Measurements from ENCODE around the gene RASSF5. TPM values are rescaled to one million over a fixed set of nuclear protein-coding genes. Genes with fewer than 3 reads are reported as not detected.

RASSF5 gene
- polyA plus RNA-seq, 2 of the 4 experiments (the other 2 are of a cell fraction) = 2.0 to 2.2 TPM

DNA sequence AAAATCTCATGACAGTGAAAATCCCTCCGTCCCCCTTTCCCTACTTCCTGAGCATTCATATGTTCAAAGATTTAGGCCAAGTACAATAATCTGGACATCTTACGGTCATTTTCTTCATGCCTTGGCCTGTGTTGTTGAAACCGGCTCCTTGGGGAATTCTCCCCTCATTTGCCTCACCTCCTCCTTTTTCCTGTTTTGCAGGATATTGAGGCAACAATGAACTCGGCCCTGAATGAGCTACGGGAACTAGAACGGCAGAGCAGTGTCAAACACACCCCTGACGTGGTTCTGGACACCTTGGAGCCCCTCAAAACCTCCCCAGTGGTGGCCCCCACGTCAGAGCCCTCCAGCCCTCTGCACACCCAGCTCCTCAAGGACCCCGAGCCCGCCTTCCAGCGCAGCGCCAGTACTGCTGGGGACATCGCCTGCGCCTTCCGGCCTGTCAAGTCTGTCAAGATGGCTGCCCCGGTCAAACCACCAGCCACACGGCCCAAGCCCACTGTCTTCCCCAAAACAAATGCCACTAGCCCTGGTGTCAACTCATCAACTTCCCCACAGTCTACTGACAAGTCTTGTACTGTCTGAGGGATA lies 46.4 kb upstream of the RASSF5 start (continued):
- TF ChIP-seq MYC (IDR thresholded peaks at IDR 0.05; ENCODE audit: borderline replicate concordance, low read length) = no peak
- TF ChIP-seq RNF2 (IDR thresholded peaks at IDR 0.05; ENCODE audit: borderline replicate concordance, low read depth) = no peak
- TF ChIP-seq, protein P1, sequence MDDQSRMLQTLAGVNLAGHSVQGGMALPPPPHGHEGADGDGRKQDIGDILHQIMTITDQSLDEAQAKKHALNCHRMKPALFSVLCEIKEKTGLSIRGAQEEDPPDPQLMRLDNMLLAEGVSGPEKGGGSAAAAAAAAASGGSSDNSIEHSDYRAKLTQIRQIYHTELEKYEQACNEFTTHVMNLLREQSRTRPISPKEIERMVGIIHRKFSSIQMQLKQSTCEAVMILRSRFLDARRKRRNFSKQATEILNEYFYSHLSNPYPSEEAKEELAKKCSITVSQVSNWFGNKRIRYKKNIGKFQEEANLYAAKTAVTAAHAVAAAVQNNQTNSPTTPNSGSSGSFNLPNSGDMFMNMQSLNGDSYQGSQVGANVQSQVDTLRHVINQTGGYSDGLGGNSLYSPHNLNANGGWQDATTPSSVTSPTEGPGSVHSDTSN (IDR thresholded peaks at IDR 0.05) = no peak
- TF ChIP-seq, protein P2, sequence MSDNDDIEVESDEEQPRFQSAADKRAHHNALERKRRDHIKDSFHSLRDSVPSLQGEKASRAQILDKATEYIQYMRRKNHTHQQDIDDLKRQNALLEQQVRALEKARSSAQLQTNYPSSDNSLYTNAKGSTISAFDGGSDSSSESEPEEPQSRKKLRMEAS (IDR thresholded peaks at IDR 0.05) = no peak
- no peak for TF ChIP-seq RAD21 (conservative IDR thresholded peaks at IDR 0.05 in 1 of 2, IDR thresholded peaks at IDR 0.05 in 1 of 2)
- no peak for TF ChIP-seq CHD2 (IDR thresholded peaks at IDR 0.05; ENCODE audit: low read length, partially characterized antibody)
- TF ChIP-seq ZSCAN20 (CRISPR knock-in tag; IDR thresholded peaks at IDR 0.05) = no peak

DNA sequence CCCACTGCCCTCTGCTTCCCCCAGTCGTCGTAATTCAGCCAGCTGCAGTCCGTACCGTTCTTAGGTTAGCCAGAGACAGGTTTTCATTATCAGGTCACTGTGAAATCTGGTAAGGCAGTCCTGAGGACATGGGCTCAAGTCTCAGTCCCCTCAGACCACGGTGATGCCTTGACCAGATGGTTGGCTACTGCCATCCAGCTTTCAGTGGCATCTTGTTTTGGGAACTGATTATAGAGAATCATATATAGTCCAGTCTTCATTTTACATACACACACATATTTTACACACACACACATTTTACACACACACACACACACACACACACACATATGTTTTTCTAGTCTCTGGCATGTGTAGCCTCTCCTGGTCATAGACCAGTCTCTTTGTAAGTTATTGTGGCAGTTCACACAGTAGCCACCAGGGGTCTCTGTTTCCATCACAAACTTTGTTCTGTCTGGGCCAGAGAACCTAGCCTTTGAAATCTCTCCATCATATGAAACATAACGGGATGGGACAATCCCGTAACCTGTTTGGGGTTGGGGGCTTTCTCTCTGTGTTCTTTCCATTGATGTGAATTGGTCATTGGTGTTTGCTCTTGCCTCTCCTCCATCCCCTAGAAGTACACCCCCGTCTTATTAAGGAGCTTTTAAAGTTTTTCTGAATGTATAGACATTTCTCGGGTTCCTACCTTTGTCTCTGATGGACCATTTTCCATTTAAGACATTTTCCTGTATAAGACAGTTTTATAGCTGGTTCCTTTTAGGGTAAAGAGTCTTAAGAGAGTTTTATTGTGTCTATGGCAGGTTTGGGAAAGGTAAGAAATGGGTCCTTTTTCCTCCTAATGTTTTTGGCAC lies 45.5 kb upstream of the RASSF5 start:
- 66% methylated on average over 9 of the region's 9 CpGs for WGBS (ENCODE audit: missing lambda C conversion rate)
- TF ChIP-seq RFX5 (IDR thresholded peaks at IDR 0.05) (no peak), SMC3 (IDR thresholded peaks at IDR 0.05) (peak; percentile 49; the same call in 1 of the 3 replicates), RAD21 (conservative IDR thresholded peaks at IDR 0.05 in 1 of 2, IDR thresholded peaks at IDR 0.05 in 1 of 2) (peak; percentile 45 to 58), CHD2 (IDR thresholded peaks at IDR 0.05; ENCODE audit: low read length, partially characterized antibody) (no peak)
- TF ChIP-seq, protein P3, sequence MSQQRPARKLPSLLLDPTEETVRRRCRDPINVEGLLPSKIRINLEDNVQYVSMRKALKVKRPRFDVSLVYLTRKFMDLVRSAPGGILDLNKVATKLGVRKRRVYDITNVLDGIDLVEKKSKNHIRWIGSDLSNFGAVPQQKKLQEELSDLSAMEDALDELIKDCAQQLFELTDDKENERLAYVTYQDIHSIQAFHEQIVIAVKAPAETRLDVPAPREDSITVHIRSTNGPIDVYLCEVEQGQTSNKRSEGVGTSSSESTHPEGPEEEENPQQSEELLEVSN (IDR thresholded peaks at IDR 0.05; ENCODE audit: borderline replicate concordance, low read depth) = no peak
- TF ChIP-seq, protein P4, sequence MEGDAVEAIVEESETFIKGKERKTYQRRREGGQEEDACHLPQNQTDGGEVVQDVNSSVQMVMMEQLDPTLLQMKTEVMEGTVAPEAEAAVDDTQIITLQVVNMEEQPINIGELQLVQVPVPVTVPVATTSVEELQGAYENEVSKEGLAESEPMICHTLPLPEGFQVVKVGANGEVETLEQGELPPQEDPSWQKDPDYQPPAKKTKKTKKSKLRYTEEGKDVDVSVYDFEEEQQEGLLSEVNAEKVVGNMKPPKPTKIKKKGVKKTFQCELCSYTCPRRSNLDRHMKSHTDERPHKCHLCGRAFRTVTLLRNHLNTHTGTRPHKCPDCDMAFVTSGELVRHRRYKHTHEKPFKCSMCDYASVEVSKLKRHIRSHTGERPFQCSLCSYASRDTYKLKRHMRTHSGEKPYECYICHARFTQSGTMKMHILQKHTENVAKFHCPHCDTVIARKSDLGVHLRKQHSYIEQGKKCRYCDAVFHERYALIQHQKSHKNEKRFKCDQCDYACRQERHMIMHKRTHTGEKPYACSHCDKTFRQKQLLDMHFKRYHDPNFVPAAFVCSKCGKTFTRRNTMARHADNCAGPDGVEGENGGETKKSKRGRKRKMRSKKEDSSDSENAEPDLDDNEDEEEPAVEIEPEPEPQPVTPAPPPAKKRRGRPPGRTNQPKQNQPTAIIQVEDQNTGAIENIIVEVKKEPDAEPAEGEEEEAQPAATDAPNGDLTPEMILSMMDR (IDR thresholded peaks at IDR 0.05) = peak; percentile 78
- Histone ChIP-seq H3K4me3 (no peak overlapping the region), H3K4me1 (peaks cover 12% of the 10 kb centered on the region; the same call in 2 of the 3 replicates), H3K9me3 (no peaks in the 10 kb centered on the region), H3K27ac (no peak overlapping the region), H3K4me2 (no peak overlapping the region)
- FAIRE-seq (no peak), ATAC-seq (peak; percentile 72 to 91), DNase-seq (ENCODE audit: low read depth in 1 of 2, low spot score in 1 of 2) (peak; percentile 66 to 77)
- ChIA-PET CTCF (interaction anchor here (0.7 to 6.7 kb wide), 29 partner anchors 9 to 520 kb away, joined by 3 to 73 read pairs (median 4); partner anchors contain the start of genes EIF2D and IKBKE), POLR2A (no interaction called here)

DNA sequence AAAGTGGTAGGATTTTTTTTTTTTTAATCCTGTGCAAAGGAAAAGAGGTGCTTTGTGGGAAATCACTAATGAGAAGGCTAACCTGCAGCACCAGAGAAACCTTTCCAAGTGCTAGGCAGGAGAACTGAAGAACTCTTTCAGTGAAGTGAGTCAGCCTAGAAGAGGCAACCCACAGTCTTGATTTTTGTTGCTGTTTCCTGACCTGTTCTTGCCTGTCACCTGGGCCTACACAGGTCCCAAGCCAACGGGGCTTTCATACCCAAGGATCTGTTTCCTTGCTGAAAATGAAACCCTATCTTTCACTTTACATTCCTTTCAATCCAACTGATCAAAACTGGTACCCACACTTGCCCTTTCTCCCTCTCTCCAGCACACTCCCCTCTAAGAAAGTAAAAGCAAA lies 44.2 kb upstream of the RASSF5 start:
- CTCF ChIA-PET = interaction anchor here (1.4 to 6.7 kb wide), 8 partner anchors 9 to 519 kb away, joined by 3 to 73 read pairs (median 10); partner anchors contain the start of gene IKBKE
- no peak for ATAC-seq
- TF ChIP-seq SREBF2 (IDR thresholded peaks at IDR 0.05) (no peak), CHD2 (IDR thresholded peaks at IDR 0.05; ENCODE audit: low read length, partially characterized antibody) (no peak), EHMT2 (IDR thresholded peaks at IDR 0.05; ENCODE audit: low read depth) (no peak), ZSCAN20 (CRISPR knock-in tag; IDR thresholded peaks at IDR 0.05) (no peak), PHF8 (IDR thresholded peaks at IDR 0.05; ENCODE audit: borderline replicate concordance, low read depth) (no peak), HOXB5 (CRISPR knock-in tag; IDR thresholded peaks at IDR 0.05) (no peak), CBX2 (IDR thresholded peaks at IDR 0.05; ENCODE audit: borderline replicate concordance, low read depth) (no peak), EHF (CRISPR knock-in tag; IDR thresholded peaks at IDR 0.05) (no peak)
- TF ChIP-seq, protein P1 (IDR thresholded peaks at IDR 0.05) = no peak
- TF ChIP-seq, protein P5, sequence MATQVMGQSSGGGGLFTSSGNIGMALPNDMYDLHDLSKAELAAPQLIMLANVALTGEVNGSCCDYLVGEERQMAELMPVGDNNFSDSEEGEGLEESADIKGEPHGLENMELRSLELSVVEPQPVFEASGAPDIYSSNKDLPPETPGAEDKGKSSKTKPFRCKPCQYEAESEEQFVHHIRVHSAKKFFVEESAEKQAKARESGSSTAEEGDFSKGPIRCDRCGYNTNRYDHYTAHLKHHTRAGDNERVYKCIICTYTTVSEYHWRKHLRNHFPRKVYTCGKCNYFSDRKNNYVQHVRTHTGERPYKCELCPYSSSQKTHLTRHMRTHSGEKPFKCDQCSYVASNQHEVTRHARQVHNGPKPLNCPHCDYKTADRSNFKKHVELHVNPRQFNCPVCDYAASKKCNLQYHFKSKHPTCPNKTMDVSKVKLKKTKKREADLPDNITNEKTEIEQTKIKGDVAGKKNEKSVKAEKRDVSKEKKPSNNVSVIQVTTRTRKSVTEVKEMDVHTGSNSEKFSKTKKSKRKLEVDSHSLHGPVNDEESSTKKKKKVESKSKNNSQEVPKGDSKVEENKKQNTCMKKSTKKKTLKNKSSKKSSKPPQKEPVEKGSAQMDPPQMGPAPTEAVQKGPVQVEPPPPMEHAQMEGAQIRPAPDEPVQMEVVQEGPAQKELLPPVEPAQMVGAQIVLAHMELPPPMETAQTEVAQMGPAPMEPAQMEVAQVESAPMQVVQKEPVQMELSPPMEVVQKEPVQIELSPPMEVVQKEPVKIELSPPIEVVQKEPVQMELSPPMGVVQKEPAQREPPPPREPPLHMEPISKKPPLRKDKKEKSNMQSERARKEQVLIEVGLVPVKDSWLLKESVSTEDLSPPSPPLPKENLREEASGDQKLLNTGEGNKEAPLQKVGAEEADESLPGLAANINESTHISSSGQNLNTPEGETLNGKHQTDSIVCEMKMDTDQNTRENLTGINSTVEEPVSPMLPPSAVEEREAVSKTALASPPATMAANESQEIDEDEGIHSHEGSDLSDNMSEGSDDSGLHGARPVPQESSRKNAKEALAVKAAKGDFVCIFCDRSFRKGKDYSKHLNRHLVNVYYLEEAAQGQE (IDR thresholded peaks at IDR 0.05) = no peak
- TF ChIP-seq, protein P6, sequence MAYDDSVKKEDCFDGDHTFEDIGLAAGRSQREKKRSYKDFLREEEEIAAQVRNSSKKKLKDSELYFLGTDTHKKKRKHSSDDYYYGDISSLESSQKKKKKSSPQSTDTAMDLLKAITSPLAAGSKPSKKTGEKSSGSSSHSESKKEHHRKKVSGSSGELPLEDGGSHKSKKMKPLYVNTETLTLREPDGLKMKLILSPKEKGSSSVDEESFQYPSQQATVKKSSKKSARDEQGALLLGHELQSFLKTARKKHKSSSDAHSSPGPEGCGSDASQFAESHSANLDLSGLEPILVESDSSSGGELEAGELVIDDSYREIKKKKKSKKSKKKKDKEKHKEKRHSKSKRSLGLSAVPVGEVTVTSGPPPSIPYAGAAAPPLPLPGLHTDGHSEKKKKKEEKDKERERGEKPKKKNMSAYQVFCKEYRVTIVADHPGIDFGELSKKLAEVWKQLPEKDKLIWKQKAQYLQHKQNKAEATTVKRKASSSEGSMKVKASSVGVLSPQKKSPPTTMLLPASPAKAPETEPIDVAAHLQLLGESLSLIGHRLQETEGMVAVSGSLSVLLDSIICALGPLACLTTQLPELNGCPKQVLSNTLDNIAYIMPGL (CRISPR knock-in tag; IDR thresholded peaks at IDR 0.05; ENCODE audit: borderline replicate concordance) = no peak

More for the DNA sequence above, 44.2 kb upstream of the RASSF5 start:
- H3K27ac ChIP-seq = no peak overlapping the region
- DNase-seq (ENCODE audit: low read depth in 1 of 2, low spot score in 1 of 2) (no peak), FAIRE-seq (no peak)
- WGBS (ENCODE audit: missing lambda C conversion rate) = 87% methylated on average over 1 of the region's 1 CpG
- POLR2A ChIA-PET = no interaction called here
- H3K4me2 ChIP-seq = no peak overlapping the region
- no peaks in the 10 kb centered on the region for H3K9me3 ChIP-seq
- peaks cover 9% of the 10 kb centered on the region; the same call in 2 of the 3 replicates for H3K4me1 ChIP-seq
- H3K4me3 ChIP-seq = no peak overlapping the region
